Ovary (tissue), 3 donors: ENCODE results near the gene KRTAP5-4.
"Not testable (repeated sequence)": the region's sequence is repeated elsewhere in the genome, so short reads cannot be mapped to it uniquely, and the experiment has no call there.

Experiments
- CTCF ChIP-seq, 3 donors: fragments of 450-650 bp in 2 of 3; fragments of 200-600 bp in 1 of 3; IDR thresholded peaks; one replicate each; pipeline versions ENCODE4 v1.5.1 to v1.8.0; 2016 to 2022; ENCODE audit warnings: antibody characterized with exemption in 3 of 3, mild to moderate bottlenecking in 1 of 3
- EP300 ChIP-seq: sonication (generic); formaldehyde crosslinking; IDR thresholded peaks from one replicate; pipeline ENCODE4 v1.6.1; 2017; ENCODE audit warnings: antibody characterized with exemption
- POLR2A ChIP-seq: fragments of 450-650 bp; IDR thresholded peaks from one replicate; pipeline ENCODE4 v1.6.1; 2017; ENCODE audit warnings: antibody characterized with exemption, mild to moderate bottlenecking, moderate library complexity
- donor health status: DM: no; HTN: no; CAD: no.

DNA sequence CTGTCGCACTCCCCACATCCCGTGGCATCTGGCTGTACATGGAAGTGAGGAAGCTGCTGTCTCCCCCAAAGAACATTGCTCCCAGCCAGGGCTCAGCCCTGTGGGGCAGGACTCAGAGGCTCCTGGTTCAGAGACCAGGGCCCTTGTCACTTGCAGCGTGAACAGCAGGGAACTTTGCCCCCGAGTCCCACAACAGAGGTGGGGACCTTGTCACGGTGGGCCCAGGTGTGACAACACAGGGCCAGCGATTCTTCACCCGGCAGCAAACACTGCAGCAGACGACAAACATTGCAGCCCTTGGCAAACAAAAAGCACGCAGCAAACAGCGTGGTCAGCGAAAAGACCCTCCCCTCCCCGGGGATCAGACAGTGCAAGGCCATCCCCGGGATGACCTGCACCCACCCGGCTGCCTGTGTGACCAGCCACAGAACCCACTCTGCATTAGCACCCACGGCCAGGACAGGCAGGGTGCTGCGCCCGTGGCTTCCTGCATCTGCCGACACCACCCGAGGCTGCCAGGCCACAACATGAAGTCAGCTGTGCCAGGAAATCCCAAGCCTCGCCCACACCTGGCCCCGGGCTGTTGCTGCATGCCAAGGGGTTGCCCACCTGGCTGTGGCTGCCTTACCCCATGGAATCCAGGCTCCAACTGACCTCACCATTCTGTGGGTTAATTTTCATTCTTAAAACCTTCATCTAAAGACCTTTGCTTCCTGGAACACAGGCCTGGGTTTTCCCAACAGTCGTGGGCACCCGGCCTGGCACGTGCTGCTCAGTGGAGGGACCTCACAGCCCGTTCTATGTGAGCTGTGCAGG, 39.7 kb upstream of the KRTAP5-4 start:
- not testable (repeated sequence) for TF ChIP-seq CTCF (IDR thresholded peaks at IDR 0.05); POLR2A; EP300
